Measurements from ENCODE around the gene PLEKHG4B. TPM values are rescaled to one million over a fixed set of nuclear protein-coding genes. Genes with fewer than 3 reads are reported as not detected.

Gene PLEKHG4B
- total and polyA plus RNA-seq, 2 of the 4 experiments (the other 2 are of a cell fraction): 1.1 TPM

GRCh38 chr5:169071-169727 lies 77.2 kb downstream of the PLEKHG4B start:
- Histone ChIP-seq H3K9me1 (ENCODE audit: insufficient read depth, low read length) (peaks cover 24% of the 10 kb centered on the region; the same call in 1 of the 2 replicates), H3K27ac (ENCODE audit: insufficient read depth, low read length) (peak overlapping the region; percentile 68), H3K4me2 (ENCODE audit: low read depth, low read length) (no peak overlapping the region), H2BK120ac (ENCODE audit: low read depth, low read length) (peak overlapping the region; percentile 89), H3K56ac (ENCODE audit: extremely low read depth, insufficient read depth, low read length) (peak overlapping the region; percentile 19; the same call in 1 of the 2 replicates), H2AK5ac (ENCODE audit: low read depth, low read length) (peak overlapping the region; percentile 98), H3K4me3 (ENCODE audit: insufficient read depth, low read depth, low read length) (no peak overlapping the region), H3K23ac (ENCODE audit: low read depth, low read length) (peak overlapping the region; percentile 50; the same call in 1 of the 2 replicates), H3K9ac (ENCODE audit: low read depth, low read length) (no peak overlapping the region), H2BK20ac (ENCODE audit: low read depth, low read length) (peak overlapping the region; percentile 91), H4K91ac (ENCODE audit: insufficient read depth, low read depth, low read length) (peak overlapping the region; percentile 92), H2BK5ac (ENCODE audit: low read depth, low read length, poor library complexity, severe bottlenecking) (peak overlapping the region; percentile 80), H3K36me3 (ENCODE audit: control insufficient read depth, insufficient read depth, low read length) (no peaks in the 10 kb centered on the region), H4K20me1 (ENCODE audit: insufficient read depth, low read length) (no peaks in the 10 kb centered on the region), H2BK15ac (ENCODE audit: low read depth, low read length) (peak overlapping the region; percentile 95; the same call in 2 of the 3 replicates), H3K4me1 (ENCODE audit: control insufficient read depth, insufficient read depth, low read length) (peaks cover 19% of the 10 kb centered on the region), H4K5ac (ENCODE audit: low read depth, low read length) (peak overlapping the region; percentile 67), H2AFZ (replicated peaks; ENCODE audit: low read length, poor library complexity) (peak overlapping the region; percentile 66), H3K9me3 (ENCODE audit: control insufficient read depth, insufficient read depth, low read length) (no peaks in the 10 kb centered on the region), H3K18ac (ENCODE audit: low read depth, low read length) (peak overlapping the region; percentile 74), H3K79me1 (ENCODE audit: low read depth in 1 of 2, low read length in 2 of 2) (no peaks in the 10 kb centered on the region; a peak in 1 of 4 replicates), H3K4ac (ENCODE audit: low read depth, low read length) (peak overlapping the region; percentile 96), H3K14ac (replicated peaks; ENCODE audit: low read depth, low read length) (peak overlapping the region; percentile 74), H3K27me3 (ENCODE audit: control insufficient read depth, insufficient read depth, low read length) (0 out of 2 replicates have a peak, but pooled peaks cover 3% of the 10 kb centered on the region), H4K8ac (ENCODE audit: low read depth in 2 of 2, low read length in 2 of 2) (peak overlapping the region; percentile 67 to 81), H2AK9ac (replicated peaks; ENCODE audit: low read depth, low read length, poor library complexity) (peak overlapping the region; percentile 94)
- ChIA-PET CTCF (interaction anchor here (3.2 kb wide), 1 partner anchor 19 kb away, joined by 19 read pairs; no protein-coding TSS in a partner anchor), POLR2A (ENCODE audit: unreplicated experiment) (no interaction called here)
- no TSS peak for BruUV-seq (replicated peaks)
- 67% methylated on average over 14 of the region's 32 CpGs; no CpG with 5 or more reads in 1 of the 2 experiments for WGBS, 2 experiments (ENCODE audit: extremely low coverage in 2 of 2, insufficient read length in 1 of 2)
- DNase-seq (peak; percentile 83), ATAC-seq (ENCODE audit: low read depth) (no peak)
- intact Hi-C loops (cut with micrococcal nuclease): no loop called here
- TF ChIP-seq POLR2A (IDR thresholded peaks at IDR 0.05; ENCODE audit: low read depth, low read length) (no peak), CTCF (conservative IDR thresholded peaks at IDR 0.05; ENCODE audit: low read depth, low read length) (no peak), MAFK (IDR thresholded peaks at IDR 0.05; ENCODE audit: low read depth, low read length) (no peak), BHLHE40 (IDR thresholded peaks at IDR 0.05; ENCODE audit: low read depth, low read length) (no peak), USF2 (IDR thresholded peaks at IDR 0.05; ENCODE audit: low read depth, low read length) (peak; percentile 61), NFE2L2 (IDR thresholded peaks at IDR 0.05; ENCODE audit: low read depth, low read length) (no peak), CHD1 (IDR thresholded peaks at IDR 0.05; ENCODE audit: low read depth, low read length) (no peak), SMC3 (IDR thresholded peaks at IDR 0.05; ENCODE audit: low read depth, low read length) (no peak)
- in situ Hi-C loops (cut with MboI; ENCODE audit: low sequenced_read_pairs): no loop called here
- dilution Hi-C loops (cut with HindIII; ENCODE audit: low sequenced_read_pairs, unreplicated experiment): no loop called here

Measured in IMR-90 (cell line).